HL-60 (cell line): ENCODE measurements around the gene LIPH.

Experiments
- DNase-seq, 2 experiments: peaks; one replicate each; pipeline ENCODE4 v3.0.0-alpha.2; 2010 to 2020; ENCODE audit warnings: low read depth in 1 of 2, low spot score in 1 of 2
- H3K27ac ChIP-seq: fragments of 250-450 bp; sonication (Bioruptor Pico); replicated peaks from 2 replicates; pipeline ENCODE4 v1.5.1; 2020; ENCODE audit warnings: mild to moderate bottlenecking, moderate library complexity
- H3K27me3 ChIP-seq: fragments of 250-450 bp; sonication (Bioruptor Pico); 2 replicates; pipeline ENCODE4 v1.5.1; 2021; ENCODE audit warnings: mild to moderate bottlenecking, moderate library complexity; ENCODE audit not compliant: insufficient read depth, poor library complexity, severe bottlenecking
- H3K4me3 ChIP-seq: replicated peaks from 2 replicates; pipeline ENCODE4 v1.5.1; 2011; ENCODE audit warnings: mild to moderate bottlenecking, control low read depth, low read length; ENCODE audit not compliant: insufficient read depth
- GABPA ChIP-seq: IDR thresholded peaks from 2 replicates; pipeline ENCODE4 v1.6.1; 2012; ENCODE audit warnings: low read depth
- POLR2AphosphoS5 ChIP-seq: IDR thresholded peaks from 2 replicates; pipeline ENCODE4 v1.6.1; 2012; ENCODE audit warnings: low read depth
- REST ChIP-seq: IDR thresholded peaks from 2 replicates; pipeline ENCODE4 v1.6.1; 2012; ENCODE audit warnings: low read depth; ENCODE audit not compliant: insufficient replicate concordance
- SPI1 ChIP-seq: IDR thresholded peaks from 2 replicates; pipeline ENCODE4 v1.6.1; 2012; ENCODE audit warnings: low read depth, mild to moderate bottlenecking, borderline replicate concordance
- TF ChIP-seq, protein P1 (sequence below): IDR thresholded peaks from one replicate; pipeline ENCODE4 v1.5.1; 2011; ENCODE audit warnings: low read length, control low read depth, inconsistent platforms; ENCODE audit not compliant: insufficient read depth

LIPH gene

DNA sequence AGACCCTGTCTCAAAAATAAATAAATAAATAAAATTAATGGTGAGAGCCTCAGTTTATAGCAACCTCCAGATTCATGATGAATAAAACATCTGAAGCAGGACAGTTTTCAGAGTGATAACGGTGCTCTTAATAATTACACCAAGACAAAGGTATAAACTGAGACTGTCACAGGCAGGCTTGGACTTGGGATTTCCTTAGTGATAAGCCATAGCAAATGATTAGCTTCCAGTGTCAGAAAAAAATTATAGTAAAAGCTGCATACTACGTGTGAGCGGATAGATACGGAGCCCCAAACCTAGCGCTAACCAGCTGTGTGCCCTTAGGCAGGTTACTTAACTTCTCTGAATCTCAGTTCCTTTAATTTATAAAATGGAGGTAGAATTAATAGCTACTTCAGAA lies 21.5 kb downstream of the LIPH start:
- TF ChIP-seq, protein P1, sequence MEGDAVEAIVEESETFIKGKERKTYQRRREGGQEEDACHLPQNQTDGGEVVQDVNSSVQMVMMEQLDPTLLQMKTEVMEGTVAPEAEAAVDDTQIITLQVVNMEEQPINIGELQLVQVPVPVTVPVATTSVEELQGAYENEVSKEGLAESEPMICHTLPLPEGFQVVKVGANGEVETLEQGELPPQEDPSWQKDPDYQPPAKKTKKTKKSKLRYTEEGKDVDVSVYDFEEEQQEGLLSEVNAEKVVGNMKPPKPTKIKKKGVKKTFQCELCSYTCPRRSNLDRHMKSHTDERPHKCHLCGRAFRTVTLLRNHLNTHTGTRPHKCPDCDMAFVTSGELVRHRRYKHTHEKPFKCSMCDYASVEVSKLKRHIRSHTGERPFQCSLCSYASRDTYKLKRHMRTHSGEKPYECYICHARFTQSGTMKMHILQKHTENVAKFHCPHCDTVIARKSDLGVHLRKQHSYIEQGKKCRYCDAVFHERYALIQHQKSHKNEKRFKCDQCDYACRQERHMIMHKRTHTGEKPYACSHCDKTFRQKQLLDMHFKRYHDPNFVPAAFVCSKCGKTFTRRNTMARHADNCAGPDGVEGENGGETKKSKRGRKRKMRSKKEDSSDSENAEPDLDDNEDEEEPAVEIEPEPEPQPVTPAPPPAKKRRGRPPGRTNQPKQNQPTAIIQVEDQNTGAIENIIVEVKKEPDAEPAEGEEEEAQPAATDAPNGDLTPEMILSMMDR = no peak
- TF ChIP-seq REST = no peak
- TF ChIP-seq GABPA = no peak
- TF ChIP-seq SPI1 = no peak
- no peak for TF ChIP-seq POLR2AphosphoS5
- Histone ChIP-seq H3K27me3 (no peaks in the 10 kb centered on the region), H3K27ac (no peak overlapping the region), H3K4me3 (no peak overlapping the region)
- DNase-seq = no peak

DNA sequence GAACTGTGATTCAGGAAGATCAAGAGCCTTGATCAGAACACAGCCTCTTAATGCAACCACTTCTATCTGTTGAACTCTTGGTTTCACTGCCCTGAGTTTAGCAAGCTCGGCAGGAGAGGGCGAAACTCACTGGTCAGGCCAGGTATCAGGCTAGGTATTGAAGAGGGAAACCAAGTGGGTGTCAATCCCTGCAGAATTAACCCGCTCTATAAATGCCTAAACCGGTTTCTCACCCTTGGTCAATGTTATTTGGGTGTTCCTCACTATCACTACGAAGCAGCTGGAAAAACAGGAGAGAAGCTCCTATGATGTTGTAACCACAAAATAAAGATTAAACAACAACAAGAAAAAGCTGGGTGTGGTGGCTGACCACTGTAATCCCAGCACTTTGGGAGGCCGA lies 23.9 kb downstream of the LIPH start:
- H3K27ac ChIP-seq = no peak overlapping the region
- H3K4me3 ChIP-seq = no peak overlapping the region
- H3K27me3 ChIP-seq = no peaks in the 10 kb centered on the region
- no peak for DNase-seq
- no peak for TF ChIP-seq SPI1
- no peak for TF ChIP-seq POLR2AphosphoS5
- TF ChIP-seq, protein P1 = no peak
- TF ChIP-seq REST = no peak
- TF ChIP-seq GABPA = no peak

GRCh38 chr3:185527364-185527763 lies 25.0 kb downstream of the LIPH start:
- H3K27ac ChIP-seq = no peak overlapping the region
- H3K4me3 ChIP-seq = no peak overlapping the region
- no peak for TF ChIP-seq POLR2AphosphoS5
- no peak for TF ChIP-seq GABPA
- no peak for TF ChIP-seq REST
- TF ChIP-seq SPI1 = no peak
- TF ChIP-seq, protein P1 = no peak
- DNase-seq = no peak
- H3K27me3 ChIP-seq = no peaks in the 10 kb centered on the region
